HUDEP-2 (cell line): ENCODE data around the gene NR1H3.
"Not testable (repeated sequence)": the region's sequence is repeated elsewhere in the genome, so short reads cannot be mapped to it uniquely, and the experiment has no call there.

ENCODE experiments used
- DNase-seq, 76 experiments: peaks; one replicate each; lab custom pipeline; 2025; ENCODE audit not compliant: unreplicated experiment in 76 of 76; lab: John Stamatoyannopoulos, UW

The NR1H3 gene

GRCh38 chr11:47299078-47299477 lies 41.3 kb downstream of the NR1H3 start:
- DNase-seq = no peak

- DNase-seq = no peak
Measured at GRCh38 chr11:47302853-47303252, 45.1 kb downstream of the NR1H3 start.

DNA sequence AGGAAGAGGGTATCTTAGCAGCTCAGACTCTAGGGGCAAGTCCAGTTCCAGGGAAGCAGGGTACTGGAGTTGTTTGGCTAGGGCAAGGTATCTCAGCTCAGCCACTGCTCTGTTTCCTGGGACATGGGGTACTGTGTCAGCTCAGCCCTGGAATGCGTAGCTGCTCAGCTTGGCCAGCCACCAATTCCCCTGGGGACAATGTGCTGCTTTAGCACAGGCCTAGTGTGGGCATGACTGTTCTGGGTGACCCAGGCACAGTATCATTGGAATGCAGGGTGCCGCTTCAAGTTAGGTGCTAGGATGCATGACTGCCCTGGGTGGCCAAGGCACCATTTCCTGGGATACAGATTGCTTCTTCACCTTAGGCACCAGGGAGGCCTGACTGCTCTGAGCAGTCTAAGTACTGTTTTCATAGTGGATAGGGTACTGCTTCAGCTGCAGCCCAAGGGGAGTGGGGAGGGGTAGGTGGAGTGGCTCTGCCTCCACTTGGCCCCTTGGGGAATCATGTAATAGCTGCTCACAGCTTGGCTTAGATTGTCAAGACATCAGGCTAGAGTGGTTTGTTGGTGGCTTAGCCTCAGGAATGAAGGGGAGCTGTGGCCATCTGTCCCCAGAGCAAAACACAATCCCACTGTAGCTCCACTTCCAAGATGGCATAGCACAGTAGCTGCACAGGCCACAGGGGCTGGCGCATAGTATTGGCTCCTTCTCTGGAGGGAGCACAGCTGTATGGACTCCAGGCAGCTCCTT lies 48.1 kb downstream of the NR1H3 start:
- DNase-seq = no peak

- no peak for DNase-seq
Measured at GRCh38 chr11:47306484-47306844, 48.7 kb downstream of the NR1H3 start.

DNA sequence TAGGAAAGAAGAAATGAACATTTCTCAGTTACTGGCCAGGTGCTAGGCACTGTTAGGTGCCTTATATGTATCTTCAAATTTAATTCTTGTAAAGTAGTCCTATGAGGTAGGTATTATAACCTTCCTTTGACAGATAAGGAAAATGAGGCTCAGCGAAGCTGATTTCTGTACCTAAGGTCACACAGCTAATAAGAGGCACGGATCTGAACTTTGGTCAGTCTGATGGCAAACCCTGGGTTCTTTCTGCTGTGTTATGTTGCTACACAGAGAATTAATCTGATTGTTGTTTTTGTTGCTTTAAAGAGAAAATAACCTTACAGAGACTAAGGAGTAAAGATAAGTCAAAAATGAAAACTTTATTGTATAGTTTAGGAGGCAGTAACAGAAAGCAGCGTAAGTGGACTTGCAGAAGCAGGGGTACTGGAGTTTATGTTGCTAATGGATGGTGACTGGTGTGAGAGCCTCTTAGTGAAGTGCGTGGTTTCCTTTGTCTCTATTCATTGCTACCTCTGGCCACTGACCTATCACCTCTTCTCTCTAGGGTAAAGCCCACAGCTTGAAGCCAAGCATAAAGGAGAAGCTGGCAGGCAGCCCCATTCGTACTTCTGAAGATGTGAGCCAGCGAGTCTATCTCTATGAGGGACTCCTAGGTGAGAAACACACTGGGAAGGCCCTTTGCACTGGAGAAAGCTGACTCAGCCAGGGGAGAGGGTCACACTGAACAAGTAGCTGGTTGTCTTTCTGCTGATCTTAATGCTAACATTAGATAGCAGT lies 50.4 kb downstream of the NR1H3 start:
- DNase-seq = no peak

DNA sequence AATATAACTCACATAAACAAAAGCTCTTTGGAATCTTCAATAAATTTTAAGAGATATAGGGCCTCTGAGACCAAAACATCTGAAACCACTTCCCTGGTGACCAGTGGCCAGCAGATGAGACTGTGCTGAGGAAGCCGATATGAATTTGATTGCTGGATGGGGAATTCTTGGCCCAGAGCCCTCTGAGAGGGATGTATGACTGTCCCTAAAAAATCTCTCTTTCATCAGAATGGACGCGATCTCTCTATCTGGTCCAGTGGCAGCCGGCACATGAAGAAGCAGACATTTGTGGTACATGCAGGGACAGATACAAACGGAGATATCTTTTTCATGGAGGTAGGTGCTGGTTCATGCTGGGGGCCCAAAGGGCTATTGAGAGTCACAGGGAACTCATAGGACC lies 57.2 kb downstream of the NR1H3 start:
- no peak for DNase-seq

- DNase-seq = not testable (repeated sequence)
Measured at GRCh38 chr11:47316501-47316900, 58.7 kb downstream of the NR1H3 start.

DNA sequence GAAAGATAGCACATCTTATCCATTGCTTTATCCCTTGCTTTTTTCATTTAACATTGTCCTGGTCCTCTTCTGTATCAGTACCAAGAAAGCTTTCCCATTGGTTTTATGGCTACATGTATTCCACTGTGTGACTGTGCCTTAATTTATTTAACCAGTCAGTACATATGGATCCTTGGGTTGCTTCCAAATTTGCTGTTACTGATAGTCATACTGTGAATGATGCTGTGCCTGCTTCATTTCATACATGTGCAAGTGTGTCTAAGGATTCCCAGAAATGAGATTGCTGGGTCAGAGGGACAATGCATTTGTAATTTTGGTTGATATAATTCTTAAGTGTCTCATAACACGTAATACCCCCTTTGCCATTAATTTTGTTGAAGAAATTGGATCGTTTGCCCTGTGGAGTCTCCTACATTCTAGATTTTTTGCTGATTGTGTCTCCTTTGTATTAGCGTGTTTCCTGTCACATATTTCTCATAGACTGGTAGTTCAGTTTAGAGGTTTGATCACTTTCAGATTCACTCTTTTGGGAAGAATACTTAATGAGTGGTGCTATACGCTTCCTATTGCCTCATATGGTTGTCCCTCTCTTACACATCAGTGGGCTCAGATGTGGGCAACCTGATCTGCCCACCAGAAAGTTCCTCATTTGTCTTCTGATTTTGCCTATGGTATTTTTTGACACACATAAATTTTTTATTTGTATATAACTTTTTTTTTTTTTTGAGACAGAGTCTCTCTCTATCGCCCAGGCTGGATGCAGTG lies 59.5 kb downstream of the NR1H3 start:
- DNase-seq = no peak

- no peak for DNase-seq
Measured at GRCh38 chr11:47318166-47318565, 60.4 kb downstream of the NR1H3 start.
